Mesenchymal stem cell (in vitro differentiated cells and primary cell): ENCODE measurements around the gene RASD1.

Experiments
- DNase-seq: peaks from one replicate; pipeline ENCODE4 v3.0.0-alpha.2; 2013
- H2AFZ ChIP-seq: one replicate; pipeline ENCODE4 v1.6.1; 2013; ENCODE audit warnings: low read depth, mild to moderate bottlenecking, control low read depth, inconsistent platforms, low read length, moderate library complexity
- H2AK5ac ChIP-seq: 2 replicates; pipeline ENCODE4 v1.6.1; 2013; ENCODE audit warnings: low read length, moderate library complexity, mild to moderate bottlenecking, inconsistent platforms; ENCODE audit not compliant: severe bottlenecking
- H2BK120ac ChIP-seq: one replicate; pipeline ENCODE4 v1.6.1; 2013; ENCODE audit warnings: low read depth, mild to moderate bottlenecking, inconsistent platforms, low read length, moderate library complexity
- H2BK12ac ChIP-seq, 2 experiments: one replicate each; pipeline ENCODE4 v1.6.1; 2013; ENCODE audit warnings: inconsistent platforms in 2 of 2, low read length in 2 of 2, mild to moderate bottlenecking in 2 of 2, moderate library complexity in 2 of 2, control low read depth in 1 of 2
- H2BK15ac ChIP-seq: one replicate; pipeline ENCODE4 v1.6.1; 2013; ENCODE audit warnings: mild to moderate bottlenecking, low read depth, inconsistent platforms; ENCODE audit not compliant: poor library complexity, severe bottlenecking
- H2BK5ac ChIP-seq: 2 replicates; pipeline ENCODE4 v1.6.1; 2013; ENCODE audit warnings: low read depth, mild to moderate bottlenecking, low read length, control low read depth, inconsistent platforms; ENCODE audit not compliant: poor library complexity, severe bottlenecking
- H3K14ac ChIP-seq, 2 experiments: one replicate each; pipeline ENCODE4 v1.6.1; 2013; ENCODE audit warnings: inconsistent platforms in 2 of 2, low read length in 2 of 2, control low read depth in 1 of 2, mild to moderate bottlenecking in 1 of 2, moderate library complexity in 1 of 2
- H3K18ac ChIP-seq, 2 experiments: one replicate each; pipeline ENCODE4 v1.6.1; 2013; ENCODE audit warnings: inconsistent platforms in 2 of 2, low read length in 2 of 2, control low read depth in 1 of 2, low read depth in 1 of 2, mild to moderate bottlenecking in 1 of 2
- H3K23ac ChIP-seq, 2 experiments: one replicate each; pipeline ENCODE4 v1.6.1; 2013; ENCODE audit warnings: inconsistent platforms in 2 of 2, low read length in 2 of 2, mild to moderate bottlenecking in 2 of 2, moderate library complexity in 2 of 2, control low read depth in 1 of 2
- H3K27ac ChIP-seq: 2 replicates; pipeline ENCODE4 v1.5.1; 2013; ENCODE audit warnings: mild to moderate bottlenecking, moderate library complexity, low read length, control low read depth, inconsistent platforms; ENCODE audit not compliant: poor library complexity, severe bottlenecking
- H3K27me3 ChIP-seq, 2 experiments: 2 replicates each; pipeline versions ENCODE4 v1.6.1 to v1.7.0; 2013; ENCODE audit warnings: low read length in 2 of 2, mild to moderate bottlenecking in 2 of 2, moderate library complexity in 2 of 2, control low read depth in 1 of 2, inconsistent platforms in 1 of 2; ENCODE audit not compliant: control insufficient read depth in 1 of 2, insufficient read depth in 1 of 2
- H3K36me3 ChIP-seq, 2 experiments: 2 replicates each; pipeline versions ENCODE4 v1.6.1 to v1.7.0; 2013; ENCODE audit warnings: low read length in 2 of 2, control low read depth in 1 of 2, inconsistent platforms in 1 of 2, low read depth in 1 of 2, mild to moderate bottlenecking in 1 of 2; ENCODE audit not compliant: insufficient read depth in 2 of 2, control insufficient read depth in 1 of 2
- H3K4ac ChIP-seq, 2 experiments: one replicate each; pipeline ENCODE4 v1.6.1; 2013; ENCODE audit warnings: inconsistent platforms in 2 of 2, low read length in 2 of 2, mild to moderate bottlenecking in 2 of 2, moderate library complexity in 2 of 2, control low read depth in 1 of 2, low read depth in 1 of 2
- H3K4me1 ChIP-seq: 2 replicates; pipeline ENCODE4 v1.6.1; 2013; ENCODE audit warnings: low read depth, low read length, control low read depth; ENCODE audit not compliant: control insufficient read depth, insufficient read depth
- H3K4me2 ChIP-seq: 2 replicates; pipeline ENCODE4 v1.6.1; 2013; ENCODE audit warnings: low read length, mild to moderate bottlenecking, inconsistent platforms; ENCODE audit not compliant: poor library complexity, severe bottlenecking
- H3K4me3 ChIP-seq, 2 experiments: 2 replicates each; pipeline versions ENCODE4 v1.5.1 to v1.7.0; 2013; ENCODE audit warnings: low read length in 2 of 2, mild to moderate bottlenecking in 2 of 2, control low read depth in 1 of 2, low read depth in 1 of 2; ENCODE audit not compliant: insufficient read depth in 1 of 2
- H3K79me1 ChIP-seq: replicated peaks from 2 replicates; pipeline ENCODE4 v1.6.1; 2013; ENCODE audit warnings: mild to moderate bottlenecking, control low read depth, low read length, inconsistent platforms; ENCODE audit not compliant: poor library complexity, severe bottlenecking
- H3K9ac ChIP-seq: 2 replicates; pipeline ENCODE4 v1.7.0; 2013; ENCODE audit warnings: mild to moderate bottlenecking, low read length, moderate library complexity
- H3K9me3 ChIP-seq: 2 replicates; pipeline ENCODE4 v1.7.0; 2013; ENCODE audit warnings: mild to moderate bottlenecking, low read length; ENCODE audit not compliant: control insufficient read depth
- H4K8ac ChIP-seq: one replicate; pipeline ENCODE4 v1.6.1; 2013; ENCODE audit warnings: inconsistent platforms, mild to moderate bottlenecking, low read length, moderate library complexity
- H4K91ac ChIP-seq: one replicate; pipeline ENCODE4 v1.6.1; 2013; ENCODE audit warnings: mild to moderate bottlenecking, low read length, inconsistent platforms
- WGBS: methylation state at CpG from one replicate; pipeline ENCODE4 v1.1.7; 2013; ENCODE audit warnings: mixed read lengths; 5-methylcytosine and 5-hydroxymethylcytosine counted together

Gene RASD1

GRCh38 chr17:17463821-17464220 lies 32.4 kb downstream of the RASD1 start:
- H3K14ac ChIP-seq: no peak overlapping the region
- H3K79me1 ChIP-seq: no peaks in the 10 kb centered on the region
- no peak overlapping the region for H3K4me2 ChIP-seq
- no peaks in the 10 kb centered on the region for H3K36me3 ChIP-seq
- H4K91ac ChIP-seq: no peak overlapping the region
- no peak overlapping the region for H3K4ac ChIP-seq
- 80% methylated on average over 6 of the region's 6 CpGs for WGBS
- no peak overlapping the region for H3K23ac ChIP-seq
- no peak overlapping the region for H4K8ac ChIP-seq
- no peak overlapping the region for H2AFZ ChIP-seq
- no peak overlapping the region for H2BK12ac ChIP-seq
- no peak overlapping the region for H3K9ac ChIP-seq
- peaks cover 2% of the 10 kb centered on the region for H3K4me1 ChIP-seq
- H3K18ac ChIP-seq: no peak overlapping the region
- no peak overlapping the region for H3K4me3 ChIP-seq
- DNase-seq: no peak
- peaks cover 3% of the 10 kb centered on the region for H3K9me3 ChIP-seq
- no peak overlapping the region for H2AK5ac ChIP-seq
- no peak overlapping the region for H2BK120ac ChIP-seq
- peaks cover 36 to 45% of the 10 kb centered on the region in 2 experiments for H3K27me3 ChIP-seq
- no peak overlapping the region for H3K27ac ChIP-seq
- H2BK5ac ChIP-seq: no peak overlapping the region
- H2BK15ac ChIP-seq: no peak overlapping the region

GRCh38 chr17:17462048-17462824 lies 34.0 kb downstream of the RASD1 start:
- Histone ChIP-seq H3K4ac (no peak overlapping the region), H2BK15ac (no peak overlapping the region), H3K4me3 (no peak overlapping the region), H3K79me1 (no peaks in the 10 kb centered on the region), H3K18ac (no peak overlapping the region), H4K91ac (no peak overlapping the region), H2BK5ac (no peak overlapping the region), H3K27ac (no peak overlapping the region), H3K23ac (no peak overlapping the region), H3K36me3 (no peaks in the 10 kb centered on the region), H2AFZ (no peak overlapping the region), H3K4me1 (peaks cover 2% of the 10 kb centered on the region), H3K9me3 (peaks cover 3% of the 10 kb centered on the region), H2AK5ac (no peak overlapping the region), H3K9ac (no peak overlapping the region), H3K4me2 (no peak overlapping the region), H4K8ac (no peak overlapping the region), H2BK120ac (no peak overlapping the region), H2BK12ac (no peak overlapping the region), H3K14ac (no peak overlapping the region), H3K27me3 (peaks cover 36 to 42% of the 10 kb centered on the region in 2 experiments)
- 74% methylated on average over 15 of the region's 15 CpGs for WGBS
- no peak for DNase-seq

GRCh38 chr17:17460038-17460437 lies 36.2 kb downstream of the RASD1 start:
- Histone ChIP-seq H2BK15ac (no peak overlapping the region), H2AK5ac (no peak overlapping the region), H2BK120ac (no peak overlapping the region), H3K27ac (no peak overlapping the region), H3K23ac (no peak overlapping the region), H3K14ac (no peak overlapping the region), H2BK5ac (no peak overlapping the region), H3K4ac (no peak overlapping the region), H3K9ac (no peak overlapping the region), H3K4me2 (no peak overlapping the region), H4K8ac (no peak overlapping the region), H3K36me3 (no peaks in the 10 kb centered on the region), H2AFZ (no peak overlapping the region), H3K18ac (no peak overlapping the region), H3K4me3 (no peak overlapping the region), H3K9me3 (peaks cover 3% of the 10 kb centered on the region), H4K91ac (no peak overlapping the region), H3K79me1 (no peaks in the 10 kb centered on the region), H3K4me1 (peaks cover 3% of the 10 kb centered on the region), H3K27me3 (peaks cover 33 to 45% of the 10 kb centered on the region in 2 experiments), H2BK12ac (no peak overlapping the region)
- WGBS: 74% methylated on average over 4 of the region's 4 CpGs
- no peak for DNase-seq

GRCh38 chr17:17457680-17458079 lies 38.5 kb downstream of the RASD1 start:
- no peak overlapping the region for H3K18ac ChIP-seq
- H2BK12ac ChIP-seq: no peak overlapping the region
- no peak overlapping the region for H3K27ac ChIP-seq
- H3K14ac ChIP-seq: no peak overlapping the region
- no peak for DNase-seq
- peaks cover 3% of the 10 kb centered on the region for H3K4me1 ChIP-seq
- no peak overlapping the region for H2BK15ac ChIP-seq
- no peak overlapping the region for H3K4ac ChIP-seq
- no peak overlapping the region for H4K91ac ChIP-seq
- H2AK5ac ChIP-seq: no peak overlapping the region
- peaks cover 3% of the 10 kb centered on the region for H3K9me3 ChIP-seq
- H3K36me3 ChIP-seq: no peaks in the 10 kb centered on the region
- no peaks in the 10 kb centered on the region for H3K79me1 ChIP-seq
- 90% methylated on average over 1 of the region's 2 CpGs for WGBS
- no peak overlapping the region for H4K8ac ChIP-seq
- no peak overlapping the region for H2BK5ac ChIP-seq
- H3K4me2 ChIP-seq: no peak overlapping the region
- no peak overlapping the region for H2AFZ ChIP-seq
- no peak overlapping the region for H3K4me3 ChIP-seq
- H2BK120ac ChIP-seq: no peak overlapping the region
- no peak overlapping the region for H3K9ac ChIP-seq
- H3K27me3 ChIP-seq: peaks cover 30 to 36% of the 10 kb centered on the region in 2 experiments
- no peak overlapping the region for H3K23ac ChIP-seq
